ENCODE data around the gene PLCB1.

The PLCB1 gene

GRCh38 chr20:8504030-8504429, 372.0 kb downstream of the PLCB1 start:
- H4K20me1 ChIP-seq, result no peaks in the 10 kb centered on the region
- H3K4me3 ChIP-seq, result no peak overlapping the region
- H3K27me3 ChIP-seq, result no peaks in the 10 kb centered on the region
- 0 out of 2 replicates have a peak, but pooled peaks cover 4% of the 10 kb centered on the region for H3K9me3 ChIP-seq
- no peak overlapping the region for H3K4me2 ChIP-seq
- peaks cover 7% of the 10 kb centered on the region; the same call in 1 of the 2 replicates for H3K36me3 ChIP-seq
- H3K9ac ChIP-seq, result no peak overlapping the region
- H3K4me1 ChIP-seq, result peaks cover 9% of the 10 kb centered on the region
- no peak for TF ChIP-seq Cebpa-rat (IDR thresholded peaks at IDR 0.05)
- H3K27ac ChIP-seq, result no peak overlapping the region

GRCh38 chr20:8505476-8506200, 373.6 kb downstream of the PLCB1 start:
- H3K9ac ChIP-seq, result no peak overlapping the region
- H3K4me1 ChIP-seq, result no peaks in the 10 kb centered on the region
- peaks cover 7% of the 10 kb centered on the region; the same call in 1 of the 2 replicates for H3K36me3 ChIP-seq
- TF ChIP-seq Cebpa-rat (IDR thresholded peaks at IDR 0.05), result no peak
- H3K27ac ChIP-seq, result no peak overlapping the region
- 0 out of 2 replicates have a peak, but pooled peaks cover 4% of the 10 kb centered on the region for H3K9me3 ChIP-seq
- no peak overlapping the region for H3K4me2 ChIP-seq
- H3K27me3 ChIP-seq, result no peaks in the 10 kb centered on the region
- no peak overlapping the region for H3K4me3 ChIP-seq
- H4K20me1 ChIP-seq, result no peaks in the 10 kb centered on the region

- H3K36me3 ChIP-seq, result no peaks in the 10 kb centered on the region
- no peaks in the 10 kb centered on the region for H4K20me1 ChIP-seq
- no peaks in the 10 kb centered on the region for H3K9me3 ChIP-seq
- no peaks in the 10 kb centered on the region for H3K27me3 ChIP-seq
- no peak overlapping the region for H3K4me3 ChIP-seq
- no peak overlapping the region for H3K4me2 ChIP-seq
- no peak overlapping the region for H3K27ac ChIP-seq
- no peak overlapping the region for H3K9ac ChIP-seq
- no peaks in the 10 kb centered on the region for H3K4me1 ChIP-seq
- TF ChIP-seq Cebpa-rat (IDR thresholded peaks at IDR 0.05), result no peak
Measured at GRCh38 chr20:8507231-8507630, 375.2 kb downstream of the PLCB1 start.

GRCh38 chr20:8509809-8510208, 377.7 kb downstream of the PLCB1 start:
- no peaks in the 10 kb centered on the region for H3K4me1 ChIP-seq
- no peak overlapping the region for H3K4me3 ChIP-seq
- no peak overlapping the region for H3K27ac ChIP-seq
- no peaks in the 10 kb centered on the region for H3K36me3 ChIP-seq
- H3K9me3 ChIP-seq, result no peaks in the 10 kb centered on the region; the same call in 1 of the 2 replicates
- H4K20me1 ChIP-seq, result no peaks in the 10 kb centered on the region
- H3K4me2 ChIP-seq, result no peak overlapping the region
- H3K27me3 ChIP-seq, result no peaks in the 10 kb centered on the region
- no peak for TF ChIP-seq Cebpa-rat (IDR thresholded peaks at IDR 0.05)
- H3K9ac ChIP-seq, result no peak overlapping the region

GRCh38 chr20:8510808-8511207, 378.7 kb downstream of the PLCB1 start:
- H3K9me3 ChIP-seq, result peaks cover 6% of the 10 kb centered on the region
- no peak overlapping the region for H3K4me3 ChIP-seq
- no peak overlapping the region for H3K9ac ChIP-seq
- H3K4me1 ChIP-seq, result no peaks in the 10 kb centered on the region
- H3K4me2 ChIP-seq, result no peak overlapping the region
- no peaks in the 10 kb centered on the region for H3K27me3 ChIP-seq
- no peaks in the 10 kb centered on the region for H3K36me3 ChIP-seq
- no peak overlapping the region for H3K27ac ChIP-seq
- no peaks in the 10 kb centered on the region for H4K20me1 ChIP-seq
- no peak for TF ChIP-seq Cebpa-rat (IDR thresholded peaks at IDR 0.05)

GRCh38 chr20:8512003-8512402, 379.9 kb downstream of the PLCB1 start:
- H3K4me1 ChIP-seq, result no peaks in the 10 kb centered on the region
- H3K27me3 ChIP-seq, result no peaks in the 10 kb centered on the region
- TF ChIP-seq Cebpa-rat (IDR thresholded peaks at IDR 0.05), result no peak
- H4K20me1 ChIP-seq, result no peaks in the 10 kb centered on the region
- H3K27ac ChIP-seq, result no peak overlapping the region
- H3K9ac ChIP-seq, result no peak overlapping the region
- no peaks in the 10 kb centered on the region for H3K36me3 ChIP-seq
- peaks cover 10% of the 10 kb centered on the region for H3K9me3 ChIP-seq
- H3K4me3 ChIP-seq, result no peak overlapping the region
- no peak overlapping the region for H3K4me2 ChIP-seq

- no peak overlapping the region for H3K9ac ChIP-seq
- H4K20me1 ChIP-seq, result no peaks in the 10 kb centered on the region
- H3K4me2 ChIP-seq, result no peak overlapping the region
- no peak overlapping the region for H3K4me3 ChIP-seq
- TF ChIP-seq Cebpa-rat (IDR thresholded peaks at IDR 0.05), result no peak
- no peaks in the 10 kb centered on the region; the same call in 1 of the 2 replicates for H3K4me1 ChIP-seq
- H3K36me3 ChIP-seq, result no peaks in the 10 kb centered on the region
- no peaks in the 10 kb centered on the region for H3K27me3 ChIP-seq
- H3K27ac ChIP-seq, result no peak overlapping the region
- H3K9me3 ChIP-seq, result peaks cover 10% of the 10 kb centered on the region
Measured at GRCh38 chr20:8515810-8516435, 383.9 kb downstream of the PLCB1 start.

- Histone ChIP-seq H3K27me3 (no peaks in the 10 kb centered on the region), H3K4me1 (no peaks in the 10 kb centered on the region; the same call in 1 of the 2 replicates), H3K4me2 (peak overlapping the region; percentile 3; the same call in 1 of the 2 replicates), H3K9me3 (peaks cover 10% of the 10 kb centered on the region), H3K4me3 (no peak overlapping the region), H3K27ac (no peak overlapping the region), H3K9ac (no peak overlapping the region), H4K20me1 (no peaks in the 10 kb centered on the region), H3K36me3 (no peaks in the 10 kb centered on the region)
- TF ChIP-seq Cebpa-rat (IDR thresholded peaks at IDR 0.05), result no peak
Measured at GRCh38 chr20:8518878-8519277, 386.8 kb downstream of the PLCB1 start.

GRCh38 chr20:8519887-8520286, 387.8 kb downstream of the PLCB1 start:
- Histone ChIP-seq H3K4me3 (no peak overlapping the region), H3K4me2 (no peak overlapping the region), H4K20me1 (no peaks in the 10 kb centered on the region), H3K9ac (no peak overlapping the region), H3K4me1 (no peaks in the 10 kb centered on the region; the same call in 1 of the 2 replicates), H3K27me3 (no peaks in the 10 kb centered on the region), H3K9me3 (peaks cover 10% of the 10 kb centered on the region), H3K27ac (no peak overlapping the region), H3K36me3 (no peaks in the 10 kb centered on the region)
- no peak for TF ChIP-seq Cebpa-rat (IDR thresholded peaks at IDR 0.05)

- no peak overlapping the region for H3K9ac ChIP-seq
Measured at GRCh38 chr20:8522168-8522567, 390.1 kb downstream of the PLCB1 start.

More at GRCh38 chr20:8522168-8522567, 390.1 kb downstream of the PLCB1 start:
- Histone ChIP-seq H3K4me3 (no peak overlapping the region), H3K4me1 (no peaks in the 10 kb centered on the region; the same call in 1 of the 2 replicates), H4K20me1 (no peaks in the 10 kb centered on the region), H3K36me3 (no peaks in the 10 kb centered on the region), H3K27ac (no peak overlapping the region), H3K4me2 (no peak overlapping the region), H3K27me3 (no peaks in the 10 kb centered on the region), H3K9me3 (no peaks in the 10 kb centered on the region)
- no peak for TF ChIP-seq Cebpa-rat (IDR thresholded peaks at IDR 0.05)
